Nephron progenitor cell (in vitro differentiated cells): ENCODE results near the gene ADARB2.

Experiments used
- DNase-seq: peaks from one replicate; pipeline ENCODE4 v3.0.0; 2021
- H3K27ac Mint-ChIP-seq: 2 replicates; pipeline ENCODE4 v1.8.0; 2021; ENCODE audit warnings: mild to moderate bottlenecking, moderate library complexity, mixed read lengths
- H3K27me3 Mint-ChIP-seq: 2 replicates; pipeline ENCODE4 v1.8.0; 2021; ENCODE audit warnings: mild to moderate bottlenecking, low read depth, mixed read lengths; ENCODE audit not compliant: poor library complexity
- H3K36me3 Mint-ChIP-seq: 2 replicates; pipeline ENCODE4 v1.8.0; 2021; ENCODE audit warnings: low read depth, mixed read lengths
- H3K4me1 Mint-ChIP-seq: 2 replicates; pipeline ENCODE4 v1.8.0; 2021; ENCODE audit warnings: mixed read lengths
- H3K4me3 Mint-ChIP-seq: 2 replicates; pipeline ENCODE4 v1.8.0; 2021; ENCODE audit warnings: mild to moderate bottlenecking, moderate library complexity, mixed read lengths
- H3K9me3 Mint-ChIP-seq: 2 replicates; pipeline ENCODE4 v1.8.0; 2021; ENCODE audit warnings: mild to moderate bottlenecking, moderate library complexity, mixed read lengths
- CTCF ChIP-seq: fragments of 200-600 bp; sonication (generic); IDR thresholded peaks from 2 replicates; pipeline ENCODE4 v1.5.0; 2021; ENCODE audit warnings: antibody characterized with exemption

The ADARB2 gene

GRCh38 chr10:1426786-1427185, 310.5 kb downstream of the ADARB2 start:
- Mint-ChIP-seq H3K27ac (no peak overlapping the region), H3K4me1 (peaks cover under 1% of the 10 kb centered on the region), H3K36me3 (peaks cover 4% of the 10 kb centered on the region), H3K27me3 (peaks cover 37% of the 10 kb centered on the region), H3K4me3 (no peak overlapping the region), H3K9me3 (peaks cover 21% of the 10 kb centered on the region)
- no peak for DNase-seq
- TF ChIP-seq CTCF = no peak

GRCh38 chr10:1425879-1426278, 311.4 kb downstream of the ADARB2 start:
- Mint-ChIP-seq H3K9me3 (peaks cover 12% of the 10 kb centered on the region), H3K36me3 (peaks cover 4% of the 10 kb centered on the region), H3K4me3 (no peak overlapping the region), H3K4me1 (peaks cover 9% of the 10 kb centered on the region), H3K27ac (no peak overlapping the region), H3K27me3 (peaks cover 41% of the 10 kb centered on the region)
- DNase-seq = no peak
- no peak for TF ChIP-seq CTCF

- H3K4me3 Mint-ChIP-seq = no peak overlapping the region
- no peak for DNase-seq
- TF ChIP-seq CTCF = no peak
- no peaks in the 10 kb centered on the region for H3K9me3 Mint-ChIP-seq
- H3K36me3 Mint-ChIP-seq = no peaks in the 10 kb centered on the region
- H3K27ac Mint-ChIP-seq = no peak overlapping the region
- peaks cover 19% of the 10 kb centered on the region for H3K4me1 Mint-ChIP-seq
- peaks cover 47% of the 10 kb centered on the region for H3K27me3 Mint-ChIP-seq
Observed at GRCh38 chr10:1424648-1425047, 312.7 kb downstream of the ADARB2 start.

GRCh38 chr10:1423676-1424253, 313.6 kb downstream of the ADARB2 start:
- peaks cover 19% of the 10 kb centered on the region for H3K4me1 Mint-ChIP-seq
- H3K27ac Mint-ChIP-seq = no peak overlapping the region
- H3K36me3 Mint-ChIP-seq = no peaks in the 10 kb centered on the region
- TF ChIP-seq CTCF = no peak
- no peaks in the 10 kb centered on the region for H3K9me3 Mint-ChIP-seq
- no peak overlapping the region for H3K4me3 Mint-ChIP-seq
- peaks cover 47% of the 10 kb centered on the region for H3K27me3 Mint-ChIP-seq
- DNase-seq = no peak

GRCh38 chr10:1422275-1422674, 315.1 kb downstream of the ADARB2 start:
- Mint-ChIP-seq H3K4me1 (peaks cover 19% of the 10 kb centered on the region), H3K9me3 (no peaks in the 10 kb centered on the region), H3K4me3 (no peak overlapping the region), H3K27me3 (peaks cover 48% of the 10 kb centered on the region), H3K36me3 (no peaks in the 10 kb centered on the region), H3K27ac (no peak overlapping the region)
- DNase-seq = no peak
- no peak for TF ChIP-seq CTCF

GRCh38 chr10:1420661-1421362, 316.5 kb downstream of the ADARB2 start:
- Mint-ChIP-seq H3K27me3 (peaks cover 40% of the 10 kb centered on the region), H3K9me3 (no peaks in the 10 kb centered on the region), H3K4me1 (peaks cover 19% of the 10 kb centered on the region), H3K36me3 (no peaks in the 10 kb centered on the region), H3K27ac (no peak overlapping the region), H3K4me3 (peak overlapping the region; percentile 85)
- peak; percentile 87 for DNase-seq
- peak; percentile 84 for TF ChIP-seq CTCF
